Mesendoderm (in vitro differentiated cells): ENCODE data around the gene CNOT1.
"Not testable (repeated sequence)": the region's sequence is repeated elsewhere in the genome, so short reads cannot be mapped to it uniquely, and the experiment has no call there.

Source experiments
- DNase-seq: peaks from one replicate; pipeline ENCODE4 v3.0.0; 2013
- H2AK5ac ChIP-seq: 2 replicates; pipeline ENCODE4 v1.6.1; 2013; ENCODE audit warnings: low read length, inconsistent platforms
- H2BK120ac ChIP-seq: 2 replicates; pipeline ENCODE4 v1.6.1; 2013; ENCODE audit warnings: low read depth, mild to moderate bottlenecking, low read length, moderate library complexity, mixed read lengths
- H2BK15ac ChIP-seq: replicated peaks from 2 replicates; pipeline ENCODE4 v1.6.1; 2013; ENCODE audit warnings: low read depth, mild to moderate bottlenecking, moderate library complexity
- H2BK5ac ChIP-seq: 2 replicates; pipeline ENCODE4 v1.6.1; 2013; ENCODE audit warnings: low read length, inconsistent platforms
- H3K18ac ChIP-seq: 2 replicates; pipeline ENCODE4 v1.6.1; 2013; ENCODE audit warnings: mild to moderate bottlenecking, low read length, mixed read lengths
- H3K23ac ChIP-seq: one replicate; pipeline ENCODE4 v1.6.1; 2013; ENCODE audit warnings: low read length
- H3K27ac ChIP-seq: 2 replicates; pipeline ENCODE4 v1.5.1; 2013; ENCODE audit warnings: low read depth, mild to moderate bottlenecking, inconsistent platforms, low read length, moderate library complexity
- H3K27me3 ChIP-seq: 2 replicates; pipeline ENCODE4 v1.6.1; 2013; ENCODE audit warnings: low read length, control low read depth, mild to moderate bottlenecking, inconsistent platforms; ENCODE audit not compliant: insufficient read depth, poor library complexity
- H3K36me3 ChIP-seq: 2 replicates; pipeline ENCODE4 v1.6.1; 2013; ENCODE audit warnings: low read length, inconsistent platforms; ENCODE audit not compliant: control insufficient read depth, insufficient read depth
- H3K4ac ChIP-seq: one replicate; pipeline ENCODE4 v1.6.1; 2013; ENCODE audit warnings: low read depth, mild to moderate bottlenecking, low read length, moderate library complexity
- H3K4me1 ChIP-seq: 2 replicates; pipeline ENCODE4 v1.6.1; 2013; ENCODE audit warnings: low read depth, low read length, inconsistent platforms; ENCODE audit not compliant: control insufficient read depth
- H3K4me2 ChIP-seq: 2 replicates; pipeline ENCODE4 v1.6.1; 2013; ENCODE audit warnings: low read length
- H3K4me3 ChIP-seq: 2 replicates; pipeline ENCODE4 v1.5.1; 2013; ENCODE audit warnings: mild to moderate bottlenecking, low read length
- H3K56ac ChIP-seq: one replicate; pipeline ENCODE4 v1.6.1; 2013; ENCODE audit warnings: low read length
- H3K79me1 ChIP-seq: 2 replicates; pipeline ENCODE4 v1.6.1; 2013; ENCODE audit warnings: low read length, inconsistent platforms
- H3K79me2 ChIP-seq: 2 replicates; pipeline ENCODE4 v1.6.1; 2013; ENCODE audit warnings: mild to moderate bottlenecking, low read length; ENCODE audit not compliant: control insufficient read depth, insufficient read depth
- H3K9ac ChIP-seq: 2 replicates; pipeline ENCODE4 v1.6.1; 2013; ENCODE audit warnings: low read length, inconsistent platforms
- H4K5ac ChIP-seq: one replicate; pipeline ENCODE4 v1.6.1; 2013; ENCODE audit warnings: low read length
- H4K8ac ChIP-seq: one replicate; pipeline ENCODE4 v1.6.1; 2013; ENCODE audit warnings: low read depth, mild to moderate bottlenecking, control low read depth, low read length, moderate library complexity
- WGBS: extraction: QIAGEN DNeasy Blood & Tissue Kit; methylation state at CpG from one replicate; pipeline ENCODE4 v1.1.7; 2013; ENCODE audit warnings: low lambda C conversion rate, missing lambda C conversion rate; ENCODE audit not compliant: insufficient coverage; ENCODE audit errors: extremely low coverage; 5-methylcytosine and 5-hydroxymethylcytosine counted together

The CNOT1 gene

GRCh38 chr16:58665200-58665599 is 35.6 kb upstream of the CNOT1 start:
- no CpG with 5 or more reads among the region's 8 CpGs for WGBS
- no peaks in the 10 kb centered on the region for H3K4me1 ChIP-seq
- no peak overlapping the region for H2BK120ac ChIP-seq
- H3K9ac ChIP-seq, result no peak overlapping the region
- no peak overlapping the region for H3K27ac ChIP-seq
- no peak overlapping the region for H3K4ac ChIP-seq
- no peak for DNase-seq
- no peak overlapping the region for H3K4me2 ChIP-seq
- H3K56ac ChIP-seq, result no peak overlapping the region
- H2AK5ac ChIP-seq, result no peak overlapping the region
- no peak overlapping the region for H4K8ac ChIP-seq
- no peak overlapping the region for H2BK5ac ChIP-seq
- no peak overlapping the region for H4K5ac ChIP-seq
- no peak overlapping the region for H3K23ac ChIP-seq
- H3K36me3 ChIP-seq, result no peaks in the 10 kb centered on the region
- H3K79me2 ChIP-seq, result no peaks in the 10 kb centered on the region
- H2BK15ac ChIP-seq, result no peak overlapping the region
- no peak overlapping the region for H3K4me3 ChIP-seq
- H3K79me1 ChIP-seq, result no peaks in the 10 kb centered on the region
- no peak overlapping the region for H3K18ac ChIP-seq
- H3K27me3 ChIP-seq, result no peaks in the 10 kb centered on the region

- no peak overlapping the region for H3K4me2 ChIP-seq
- H4K8ac ChIP-seq, result no peak overlapping the region
- no peak overlapping the region for H3K4me3 ChIP-seq
- H2BK15ac ChIP-seq, result no peak overlapping the region
- no peaks in the 10 kb centered on the region for H3K36me3 ChIP-seq
- no peak overlapping the region for H2BK120ac ChIP-seq
- H3K56ac ChIP-seq, result no peak overlapping the region
- no peak overlapping the region for H2BK5ac ChIP-seq
- no peak overlapping the region for H4K5ac ChIP-seq
- peak; percentile 92 for DNase-seq
- H3K4ac ChIP-seq, result no peak overlapping the region
- H3K27ac ChIP-seq, result no peak overlapping the region
- no peaks in the 10 kb centered on the region for H3K79me2 ChIP-seq
- WGBS, result no CpG with 5 or more reads among the region's 12 CpGs
- no peak overlapping the region for H2AK5ac ChIP-seq
- no peaks in the 10 kb centered on the region for H3K27me3 ChIP-seq
- H3K18ac ChIP-seq, result no peak overlapping the region
- H3K4me1 ChIP-seq, result no peaks in the 10 kb centered on the region
- no peaks in the 10 kb centered on the region for H3K79me1 ChIP-seq
- H3K23ac ChIP-seq, result no peak overlapping the region
- H3K9ac ChIP-seq, result no peak overlapping the region
These were observed 31.7 kb upstream of the CNOT1 start for GRCh38 chr16:58661199-58661830.

GRCh38 chr16:58659911-58660310 is 30.3 kb upstream of the CNOT1 start:
- H3K4me2 ChIP-seq, H3K79me2 ChIP-seq, H4K5ac ChIP-seq, H3K27me3 ChIP-seq, H3K56ac ChIP-seq, H3K4me3 ChIP-seq, H3K4me1 ChIP-seq, H3K36me3 ChIP-seq, H4K8ac ChIP-seq, H3K9ac ChIP-seq, H2AK5ac ChIP-seq, H3K18ac ChIP-seq, H3K4ac ChIP-seq, H3K27ac ChIP-seq, H2BK15ac ChIP-seq, H3K23ac ChIP-seq, H2BK120ac ChIP-seq, H2BK5ac ChIP-seq, H3K79me1 ChIP-seq, DNase-seq: not testable (repeated sequence)
- no CpG with 5 or more reads among the region's 11 CpGs for WGBS

- Histone ChIP-seq H3K9ac (no peak overlapping the region), H2BK15ac (no peak overlapping the region), H3K23ac (no peak overlapping the region), H4K5ac (no peak overlapping the region), H3K27me3 (no peaks in the 10 kb centered on the region), H3K27ac (no peak overlapping the region), H3K36me3 (no peaks in the 10 kb centered on the region), H4K8ac (no peak overlapping the region), H2BK120ac (no peak overlapping the region), H3K18ac (no peak overlapping the region), H3K79me1 (no peaks in the 10 kb centered on the region), H2AK5ac (no peak overlapping the region), H3K79me2 (no peaks in the 10 kb centered on the region), H3K4me2 (no peak overlapping the region), H3K4me3 (no peak overlapping the region), H3K56ac (no peak overlapping the region), H3K4ac (no peak overlapping the region), H2BK5ac (no peak overlapping the region), H3K4me1 (no peaks in the 10 kb centered on the region)
- WGBS, result no CpG with 5 or more reads among the region's 3 CpGs
- no peak for DNase-seq
These were observed 29.2 kb upstream of the CNOT1 start for GRCh38 chr16:58658796-58659211.

GRCh38 chr16:58656899-58657298 is 27.3 kb upstream of the CNOT1 start:
- no peaks in the 10 kb centered on the region for H3K79me2 ChIP-seq
- no peak overlapping the region for H3K4me2 ChIP-seq
- H2BK5ac ChIP-seq, result no peak overlapping the region
- H3K4me3 ChIP-seq, result no peak overlapping the region
- H4K5ac ChIP-seq, result no peak overlapping the region
- H2AK5ac ChIP-seq, result no peak overlapping the region
- WGBS, result no CpG with 5 or more reads among the region's 4 CpGs
- no peak overlapping the region for H2BK120ac ChIP-seq
- no peaks in the 10 kb centered on the region for H3K36me3 ChIP-seq
- H2BK15ac ChIP-seq, result no peak overlapping the region
- H3K23ac ChIP-seq, result no peak overlapping the region
- no peak overlapping the region for H3K18ac ChIP-seq
- H3K9ac ChIP-seq, result no peak overlapping the region
- no peak overlapping the region for H3K4ac ChIP-seq
- no peak for DNase-seq
- no peaks in the 10 kb centered on the region for H3K4me1 ChIP-seq
- H4K8ac ChIP-seq, result no peak overlapping the region
- no peak overlapping the region for H3K56ac ChIP-seq
- no peak overlapping the region for H3K27ac ChIP-seq
- no peaks in the 10 kb centered on the region for H3K27me3 ChIP-seq
- H3K79me1 ChIP-seq, result no peaks in the 10 kb centered on the region

GRCh38 chr16:58655215-58655596 is 25.6 kb upstream of the CNOT1 start:
- no CpG with 5 or more reads among the region's 8 CpGs for WGBS

More at GRCh38 chr16:58655215-58655596, 25.6 kb upstream of the CNOT1 start:
- no peak overlapping the region for H3K4me2 ChIP-seq
- no peak for DNase-seq
- H2AK5ac ChIP-seq, result no peak overlapping the region
- H3K79me1 ChIP-seq, result no peaks in the 10 kb centered on the region
- H4K5ac ChIP-seq, result no peak overlapping the region
- no peak overlapping the region for H2BK5ac ChIP-seq
- no peak overlapping the region for H3K4me3 ChIP-seq
- no peaks in the 10 kb centered on the region for H3K27me3 ChIP-seq
- H3K36me3 ChIP-seq, result no peaks in the 10 kb centered on the region
- H2BK120ac ChIP-seq, result no peak overlapping the region
- no peaks in the 10 kb centered on the region for H3K4me1 ChIP-seq
- no peak overlapping the region for H3K27ac ChIP-seq
- no peaks in the 10 kb centered on the region for H3K79me2 ChIP-seq
- no peak overlapping the region for H3K9ac ChIP-seq
- no peak overlapping the region for H3K23ac ChIP-seq
- H3K56ac ChIP-seq, result no peak overlapping the region
- H4K8ac ChIP-seq, result no peak overlapping the region
- H3K18ac ChIP-seq, result no peak overlapping the region
- H3K4ac ChIP-seq, result no peak overlapping the region
- no peak overlapping the region for H2BK15ac ChIP-seq
